ENCODE results near the gene ZC3H18. TPM values are rescaled to one million over a fixed set of nuclear protein-coding genes. Genes with fewer than 3 reads are reported as not detected.

Gene ZC3H18
- polyA plus RNA-seq, 3 donors, result 5.5 to 36.4 (median 6.8) TPM

- H3K27ac Mint-ChIP-seq, result no peak overlapping the region
- TF ChIP-seq, protein P1, sequence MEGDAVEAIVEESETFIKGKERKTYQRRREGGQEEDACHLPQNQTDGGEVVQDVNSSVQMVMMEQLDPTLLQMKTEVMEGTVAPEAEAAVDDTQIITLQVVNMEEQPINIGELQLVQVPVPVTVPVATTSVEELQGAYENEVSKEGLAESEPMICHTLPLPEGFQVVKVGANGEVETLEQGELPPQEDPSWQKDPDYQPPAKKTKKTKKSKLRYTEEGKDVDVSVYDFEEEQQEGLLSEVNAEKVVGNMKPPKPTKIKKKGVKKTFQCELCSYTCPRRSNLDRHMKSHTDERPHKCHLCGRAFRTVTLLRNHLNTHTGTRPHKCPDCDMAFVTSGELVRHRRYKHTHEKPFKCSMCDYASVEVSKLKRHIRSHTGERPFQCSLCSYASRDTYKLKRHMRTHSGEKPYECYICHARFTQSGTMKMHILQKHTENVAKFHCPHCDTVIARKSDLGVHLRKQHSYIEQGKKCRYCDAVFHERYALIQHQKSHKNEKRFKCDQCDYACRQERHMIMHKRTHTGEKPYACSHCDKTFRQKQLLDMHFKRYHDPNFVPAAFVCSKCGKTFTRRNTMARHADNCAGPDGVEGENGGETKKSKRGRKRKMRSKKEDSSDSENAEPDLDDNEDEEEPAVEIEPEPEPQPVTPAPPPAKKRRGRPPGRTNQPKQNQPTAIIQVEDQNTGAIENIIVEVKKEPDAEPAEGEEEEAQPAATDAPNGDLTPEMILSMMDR (IDR thresholded peaks at IDR 0.05), result no peak
- DNase-seq, result no peak
- no peaks in the 10 kb centered on the region for H3K79me2 ChIP-seq (ENCODE audit: insufficient read depth, low read length)
- intact Hi-C loops (cut with micrococcal nuclease), result no loop called here
- no peak overlapping the region for H2AFZ ChIP-seq (ENCODE audit: insufficient read depth, low read depth, low read length, poor library complexity, severe bottlenecking)
- H3K36me3 Mint-ChIP-seq, result no peaks in the 10 kb centered on the region
- H3K4me2 ChIP-seq (replicated peaks; ENCODE audit: extremely low read depth, low read length, poor library complexity, severe bottlenecking), result no peak overlapping the region
- H3K4me3 ChIP-seq (replicated peaks in 1 of 3; ENCODE audit: low read depth in 2 of 3, low read length in 3 of 3), result no peak overlapping the region
- H3K27me3 Mint-ChIP-seq (ENCODE audit: low read depth in 3 of 3), result peaks cover 17 to 48% (median 26%) of the 10 kb centered on the region in 3 donors
- no peak overlapping the region for H3K9ac ChIP-seq (ENCODE audit: insufficient read depth, low read length, poor library complexity, severe bottlenecking)
- H3K27ac ChIP-seq (ENCODE audit: low read depth in 1 of 2, low read length in 2 of 2), result no peak overlapping the region
- no peaks in the 10 kb centered on the region for H3K4me1 ChIP-seq (ENCODE audit: control insufficient read depth in 1 of 2, insufficient read depth in 2 of 2, low read length in 2 of 2)
- H4K20me1 ChIP-seq (ENCODE audit: insufficient read depth, low read length), result no peaks in the 10 kb centered on the region
- no peaks in the 10 kb centered on the region for H3K36me3 ChIP-seq (replicated peaks in 1 of 2; ENCODE audit: control insufficient read depth in 1 of 2, insufficient read depth in 2 of 2, low read length in 2 of 2)
- 80% methylated on average over 15 of the region's 18 CpGs for WGBS (ENCODE audit: insufficient coverage)
- peaks cover 0 to 7% (median 0%) of the 10 kb centered on the region in 7 donors for H3K9me3 Mint-ChIP-seq
- H3K4me1 Mint-ChIP-seq, result no peaks in the 10 kb centered on the region
- H3K4me3 Mint-ChIP-seq, result peak overlapping the region in 1 of 2 donors; percentile 26
- peaks cover 0 to 31% of the 10 kb centered on the region in 2 donors for H3K27me3 ChIP-seq (ENCODE audit: control insufficient read depth in 2 of 2, insufficient read depth in 2 of 2, low read length in 2 of 2)
- no peaks in the 10 kb centered on the region for H3K9me3 ChIP-seq (replicated peaks in 1 of 2; ENCODE audit: control insufficient read depth in 1 of 2, insufficient read depth in 1 of 2, low read length in 2 of 2)
These were observed 45.8 kb upstream of the ZC3H18 start for GRCh38 chr16:88524274-88524972.

DNA sequence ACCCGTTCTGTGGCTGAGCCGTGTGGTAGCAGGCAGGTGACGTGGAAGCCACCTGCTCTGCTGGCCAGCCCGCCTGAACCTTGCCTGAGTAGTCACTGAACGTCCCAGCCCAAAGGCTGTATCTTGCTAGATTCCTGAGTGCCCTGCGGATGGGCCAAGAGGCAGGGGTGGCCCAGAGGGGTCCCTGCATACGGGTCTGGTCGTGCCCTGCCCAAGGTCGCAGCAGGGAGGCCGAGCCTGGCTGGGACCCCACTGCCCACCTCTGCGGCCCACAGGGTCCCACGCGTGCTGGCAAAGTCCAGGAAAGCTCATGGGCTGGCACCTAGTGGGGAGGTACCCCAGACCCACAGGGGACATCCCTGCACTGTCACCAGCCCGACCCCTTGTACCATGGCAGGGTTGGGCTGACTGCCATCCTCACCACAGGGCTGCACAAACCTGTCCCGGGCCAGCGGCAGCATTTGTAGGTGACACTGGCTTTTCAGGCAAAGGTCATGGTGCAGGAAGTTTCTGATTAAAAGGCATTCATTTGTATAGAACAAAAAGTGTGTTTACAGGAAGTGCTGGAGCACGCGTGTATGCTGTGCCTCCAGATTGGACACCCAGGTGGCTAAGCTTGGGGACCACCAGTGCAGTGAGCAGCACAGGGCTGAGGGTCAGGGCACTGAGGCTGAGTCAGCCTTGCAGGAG, 45.1 kb upstream of the ZC3H18 start:
- intact Hi-C loops (cut with micrococcal nuclease), result loop anchor here in 1 of 2 donors (5.0 kb wide), 1 partner anchor 83 kb away; no protein-coding TSS in a partner anchor
- no peaks in the 10 kb centered on the region for H3K36me3 Mint-ChIP-seq
- peaks cover 0 to 31% of the 10 kb centered on the region in 2 donors for H3K27me3 ChIP-seq (ENCODE audit: control insufficient read depth in 2 of 2, insufficient read depth in 2 of 2, low read length in 2 of 2)
- no peaks in the 10 kb centered on the region for H4K20me1 ChIP-seq (ENCODE audit: insufficient read depth, low read length)
- H3K79me2 ChIP-seq (ENCODE audit: insufficient read depth, low read length), result no peaks in the 10 kb centered on the region
- no peak overlapping the region for H3K4me3 ChIP-seq (replicated peaks in 1 of 3; ENCODE audit: low read depth in 2 of 3, low read length in 3 of 3)
- no peak overlapping the region for H2AFZ ChIP-seq (ENCODE audit: insufficient read depth, low read depth, low read length, poor library complexity, severe bottlenecking)
- H3K36me3 ChIP-seq (replicated peaks in 1 of 2; ENCODE audit: control insufficient read depth in 1 of 2, insufficient read depth in 2 of 2, low read length in 2 of 2), result no peaks in the 10 kb centered on the region
- TF ChIP-seq, protein P1 (IDR thresholded peaks at IDR 0.05), result no peak
- H3K27ac ChIP-seq (ENCODE audit: low read depth in 1 of 2, low read length in 2 of 2), result no peak overlapping the region
- H3K9me3 ChIP-seq (replicated peaks in 1 of 2; ENCODE audit: control insufficient read depth in 1 of 2, insufficient read depth in 1 of 2, low read length in 2 of 2), result no peaks in the 10 kb centered on the region
- no peak overlapping the region for H3K9ac ChIP-seq (ENCODE audit: insufficient read depth, low read length, poor library complexity, severe bottlenecking)
- peak overlapping the region in 1 of 2 donors; percentile 26 for H3K4me3 Mint-ChIP-seq
- no peaks in the 10 kb centered on the region for H3K4me1 Mint-ChIP-seq
- H3K27ac Mint-ChIP-seq, result no peak overlapping the region
- no peak for DNase-seq
- peaks cover 0 to 5% (median 0%) of the 10 kb centered on the region in 7 donors for H3K9me3 Mint-ChIP-seq
- peaks cover 17 to 48% (median 27%) of the 10 kb centered on the region in 3 donors for H3K27me3 Mint-ChIP-seq (ENCODE audit: low read depth in 3 of 3)
- 69% methylated on average over 17 of the region's 18 CpGs for WGBS (ENCODE audit: insufficient coverage)
- no peak overlapping the region for H3K4me2 ChIP-seq (replicated peaks; ENCODE audit: extremely low read depth, low read length, poor library complexity, severe bottlenecking)
- no peaks in the 10 kb centered on the region for H3K4me1 ChIP-seq (ENCODE audit: control insufficient read depth in 1 of 2, insufficient read depth in 2 of 2, low read length in 2 of 2)

Measured in CD14-positive monocyte (primary cell).